NCI-H1694 treated with DMSO at 0.1 percent for 48 hours (cell line): ENCODE measurements around the gene PPA1.
A peak's percentile ranks its signal among the peaks of the same experiment; 100 is the strongest.
"Not testable (repeated sequence)": the region's sequence is repeated elsewhere in the genome, so short reads cannot be mapped to it uniquely, and the experiment has no call there.

Experiments used
- DNase-seq: peaks from one replicate; lab custom pipeline; 2025; lab: John Stamatoyannopoulos, UW

The PPA1 gene

GRCh38 chr10:70212277-70212676, 21.0 kb downstream of the PPA1 start:
- no peak for DNase-seq

- no peak for DNase-seq
Observed at GRCh38 chr10:70206762-70207161, 26.5 kb downstream of the PPA1 start.

GRCh38 chr10:70201105-70201504, 32.1 kb downstream of the PPA1 start:
- no peak for DNase-seq

DNA sequence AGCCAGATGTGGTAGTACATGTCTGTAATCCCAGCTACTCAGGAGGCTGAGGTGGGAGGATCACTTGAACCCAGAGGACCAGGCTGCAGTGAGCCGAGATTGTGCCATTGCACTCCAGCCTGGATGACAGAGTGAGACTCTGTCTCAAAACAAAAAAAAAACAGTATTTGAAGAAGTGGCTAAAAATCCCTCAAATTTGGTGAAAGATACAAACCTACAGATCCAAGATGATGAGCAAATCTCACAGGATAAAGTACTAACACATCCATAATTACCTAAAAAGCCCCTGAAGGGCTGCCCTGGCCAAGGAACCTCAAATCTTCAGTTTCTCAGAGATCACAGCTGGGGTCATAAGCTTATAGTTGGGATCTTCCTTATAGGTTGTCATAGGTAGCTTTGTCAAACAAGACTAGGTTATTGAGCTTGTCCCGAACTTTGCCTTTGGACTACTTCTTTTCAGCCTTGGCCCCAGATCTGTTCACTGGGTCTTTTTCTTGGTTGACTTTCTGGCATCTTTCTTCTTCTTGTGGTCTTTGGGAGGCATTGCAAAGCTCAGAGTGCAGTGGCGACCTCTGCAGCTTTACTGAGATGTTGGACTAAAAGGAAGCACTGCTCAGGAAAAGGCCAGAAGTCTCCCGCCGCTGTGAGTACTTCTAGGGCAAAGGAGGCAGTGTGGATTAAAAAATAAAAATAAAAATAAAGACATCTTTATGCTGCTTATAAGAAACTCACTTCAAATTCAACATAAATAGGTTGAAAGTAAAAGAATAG, 34.3 kb downstream of the PPA1 start:
- DNase-seq: no peak

GRCh38 chr10:70197235-70197945, 35.8 kb downstream of the PPA1 start:
- no peak for DNase-seq

DNA sequence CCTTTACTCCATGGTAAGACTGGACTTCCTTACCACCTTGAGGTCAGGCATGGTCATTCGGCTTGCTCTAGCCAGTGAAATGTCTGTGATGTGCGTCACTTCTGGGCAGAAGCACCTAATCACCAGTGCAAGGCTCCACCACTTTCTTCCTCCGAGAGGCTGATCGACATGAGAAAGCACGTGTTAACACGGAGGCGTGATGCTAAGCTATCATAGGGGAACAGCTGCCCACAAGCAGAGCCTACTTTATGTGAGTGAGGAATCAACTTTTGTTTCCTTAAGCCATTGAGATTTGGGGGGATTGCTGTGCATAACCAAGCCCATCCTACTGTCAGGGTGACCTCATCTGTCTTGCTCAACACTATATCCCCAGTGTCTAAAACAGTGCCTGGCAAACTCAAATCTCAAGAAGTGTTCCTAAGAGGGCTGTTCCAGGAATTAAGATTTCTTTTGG, 39.8 kb downstream of the PPA1 start:
- DNase-seq: no peak

GRCh38 chr10:70192326-70192968, 40.8 kb downstream of the PPA1 start:
- no peak for DNase-seq

DNA sequence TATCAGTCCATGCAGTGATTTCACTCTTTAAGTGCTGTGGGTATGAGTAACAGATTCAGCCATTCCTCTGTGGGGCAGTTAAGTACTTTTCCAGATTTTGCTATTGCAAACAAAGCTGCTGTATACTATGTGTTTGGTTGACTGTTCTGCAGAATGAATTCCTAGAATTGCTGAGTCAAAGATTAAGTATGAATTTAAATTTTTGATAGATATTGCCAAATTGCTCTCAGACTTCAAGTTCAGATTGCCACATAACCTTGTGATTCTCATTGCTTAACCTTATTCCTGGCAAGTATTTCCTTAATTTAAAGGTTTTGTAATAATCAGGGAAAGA, 41.3 kb downstream of the PPA1 start:
- no peak for DNase-seq

- DNase-seq: peak; percentile 27
Observed at GRCh38 chr10:70191161-70191971, 41.9 kb downstream of the PPA1 start.

DNA sequence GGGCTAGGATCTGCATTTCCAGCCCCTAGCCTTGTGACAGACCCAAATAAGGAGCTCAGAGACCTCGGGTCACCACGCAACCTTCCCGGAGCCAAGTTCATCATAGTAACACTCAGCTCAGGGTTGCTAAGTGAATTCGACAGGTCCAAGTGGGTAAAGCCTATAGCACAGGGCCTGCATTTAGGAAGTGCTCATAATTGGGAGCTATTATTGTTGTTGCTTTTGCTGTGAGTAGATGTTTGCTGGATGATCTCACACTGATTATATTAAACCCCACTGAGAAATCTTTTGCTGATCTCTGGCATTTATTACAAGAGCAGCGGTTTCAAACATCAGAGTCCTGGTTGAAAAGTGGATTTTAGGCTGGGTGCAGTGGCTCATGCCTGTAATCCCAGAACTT, 42.6 kb downstream of the PPA1 start:
- DNase-seq: no peak

DNA sequence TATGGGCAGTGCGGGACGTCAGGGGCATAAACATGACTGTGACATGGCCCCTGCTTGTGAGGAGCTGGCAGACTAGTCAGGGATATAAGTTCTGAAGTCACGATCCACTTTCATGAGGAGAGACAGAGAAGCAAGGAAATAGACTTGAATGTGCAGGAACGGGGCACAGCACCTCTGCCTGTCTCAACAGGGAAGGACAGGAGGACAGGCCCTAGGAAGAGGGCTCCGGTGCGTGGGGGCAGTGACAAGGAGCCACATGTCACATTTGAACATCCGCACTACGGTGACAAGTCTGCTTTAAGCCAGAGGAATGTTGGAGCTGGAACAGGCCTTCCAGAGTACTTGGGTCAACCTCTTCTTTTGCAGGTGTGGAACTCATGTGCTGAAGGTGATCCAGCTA, 43.1 kb downstream of the PPA1 start:
- no peak for DNase-seq

DNA sequence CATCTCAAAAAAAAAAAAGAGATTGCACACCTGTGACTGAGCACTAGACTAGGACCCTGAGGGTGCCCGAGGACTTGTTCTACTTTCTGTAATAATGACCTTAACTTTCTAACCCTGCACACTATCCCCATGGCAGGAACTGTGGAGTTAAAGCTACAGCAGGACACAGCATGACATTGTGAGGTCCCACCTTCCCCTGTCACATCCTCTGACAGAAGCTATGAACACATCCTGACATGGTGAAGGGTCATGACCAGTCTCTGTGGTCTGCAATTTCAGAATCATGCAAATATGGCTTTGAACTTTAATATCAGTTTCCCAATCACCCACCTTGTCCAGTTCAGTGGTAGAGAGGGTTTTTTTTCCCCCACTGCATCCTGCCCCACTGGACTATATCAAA, 44.5 kb downstream of the PPA1 start:
- no peak for DNase-seq

GRCh38 chr10:70186571-70186970, 46.7 kb downstream of the PPA1 start:
- no peak for DNase-seq

- DNase-seq: no peak
Observed at GRCh38 chr10:70186090-70186489, 47.1 kb downstream of the PPA1 start.

DNA sequence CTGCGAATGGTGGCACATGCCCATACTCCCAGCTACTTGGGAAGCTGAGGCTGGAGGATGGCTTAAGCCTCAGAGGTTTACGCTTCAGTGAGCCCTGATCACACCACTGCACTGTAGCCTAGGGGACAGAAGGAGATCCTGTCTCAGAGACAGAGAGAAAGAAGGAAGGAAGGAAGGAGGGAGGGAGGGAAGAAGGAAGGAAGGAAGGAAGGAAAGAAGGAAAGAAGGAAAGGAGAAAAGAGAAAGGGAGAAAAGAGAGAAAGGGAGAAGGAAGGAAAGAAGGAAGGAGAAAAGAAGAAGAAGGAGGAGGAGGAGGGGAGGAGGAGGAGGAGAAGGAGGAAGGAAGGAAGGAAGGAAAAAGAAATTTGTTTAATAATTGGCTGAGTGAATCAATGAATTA, 49.9 kb downstream of the PPA1 start:
- DNase-seq: no peak

DNA sequence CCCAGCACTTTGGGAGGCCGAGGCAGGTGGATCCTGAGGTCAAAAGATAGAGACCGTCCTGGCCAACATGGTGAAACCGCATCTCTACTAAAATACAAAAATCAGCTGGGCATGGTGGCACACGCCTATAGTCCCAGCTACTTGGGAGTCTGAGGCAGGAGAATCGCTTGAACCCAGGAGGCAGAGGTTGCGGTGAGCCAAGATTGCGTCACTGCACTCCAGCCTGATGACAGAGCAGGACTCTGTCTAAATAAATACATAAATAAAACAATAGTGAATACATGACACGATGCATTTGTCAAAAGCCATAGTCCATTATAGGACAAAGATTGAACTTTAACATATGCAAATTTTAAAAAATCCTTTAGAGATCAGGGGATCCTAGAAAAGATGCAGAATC, 54.0 kb downstream of the PPA1 start:
- DNase-seq: not testable (repeated sequence)

DNA sequence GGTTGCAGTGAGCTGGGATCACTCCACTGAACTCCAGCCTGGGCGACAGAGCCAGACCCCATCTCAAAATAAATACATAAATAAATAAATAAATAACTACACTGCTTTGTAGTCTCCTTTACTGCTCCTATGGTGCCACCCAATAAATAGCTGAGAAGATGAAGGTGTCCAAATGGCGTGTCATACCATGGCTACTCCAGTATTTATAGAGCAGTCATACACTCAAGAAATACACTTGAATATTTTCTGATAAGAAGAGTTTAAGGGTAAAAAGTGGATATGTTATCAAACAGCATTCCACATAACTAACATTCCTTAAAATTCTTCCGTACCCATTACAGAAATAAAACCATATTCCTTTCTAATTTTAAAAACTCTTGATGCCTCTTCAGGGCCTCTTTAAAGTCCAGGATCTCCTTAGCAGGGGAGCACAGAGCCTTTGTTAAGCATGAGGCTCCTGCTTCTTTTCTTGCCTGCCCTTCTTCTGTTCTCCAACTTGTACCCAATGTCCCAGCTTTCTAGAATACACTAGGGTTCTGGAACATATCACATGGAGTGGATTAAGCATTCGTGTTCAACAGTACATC, 55.0 kb downstream of the PPA1 start:
- DNase-seq: no peak

DNA sequence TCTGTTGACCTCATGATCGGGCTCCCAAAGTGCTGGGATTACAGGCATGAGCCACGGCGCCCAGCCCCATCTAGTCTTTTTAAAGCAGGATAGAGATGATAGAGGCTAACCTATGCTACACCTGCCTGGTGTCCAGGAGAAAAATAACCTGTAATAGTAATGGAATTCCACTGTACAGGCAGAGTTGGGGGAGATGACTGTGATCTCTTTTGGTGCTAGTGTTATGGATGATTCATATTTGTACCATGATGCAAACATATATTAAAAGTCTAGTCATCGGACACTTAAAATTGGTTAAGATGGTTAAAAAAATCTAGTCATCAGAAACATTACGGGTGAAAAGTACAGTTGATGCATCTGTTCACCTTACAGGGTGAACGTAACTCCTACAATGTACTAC, 56.8 kb downstream of the PPA1 start:
- DNase-seq: no peak

- DNase-seq: no peak
Observed at GRCh38 chr10:70175516-70175915, 57.7 kb downstream of the PPA1 start.

DNA sequence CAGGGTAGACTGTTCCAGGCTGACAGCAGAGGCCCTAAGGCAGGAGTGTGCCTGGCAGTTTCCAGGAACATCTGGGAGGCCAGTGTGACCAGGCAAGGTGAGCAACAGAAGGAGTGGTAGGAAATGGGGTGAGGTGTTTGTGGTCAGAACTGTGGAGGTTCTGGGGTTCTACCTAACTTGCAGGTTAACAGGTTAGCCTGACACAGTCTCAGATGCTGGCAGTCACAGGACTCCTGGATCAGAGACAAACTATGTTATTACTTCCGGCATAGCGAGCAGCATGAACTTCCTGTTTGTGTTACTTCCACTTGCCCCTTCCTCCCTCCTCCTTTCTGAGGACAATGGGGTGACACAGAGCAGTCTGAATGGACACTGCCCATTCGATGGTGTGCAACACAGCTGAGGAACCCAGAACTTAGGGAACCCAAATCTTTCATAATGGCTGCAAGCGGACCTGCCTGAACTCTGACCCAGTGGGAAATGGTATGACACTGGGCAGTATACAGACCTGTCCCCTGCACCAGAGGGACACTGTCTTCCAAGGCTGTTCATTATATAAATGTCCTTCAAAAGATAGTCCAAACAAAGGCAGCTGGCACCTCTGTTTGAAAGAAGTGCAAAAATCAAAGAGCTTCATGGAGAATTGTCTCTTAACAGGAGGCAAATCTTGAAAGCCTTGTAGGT, 59.0 kb downstream of the PPA1 start:
- DNase-seq: no peak

- DNase-seq: no peak
Observed at GRCh38 chr10:70169649-70170364, 63.4 kb downstream of the PPA1 start.
